Measurements from ENCODE around the gene GASK1A. TPM values are rescaled to one million over a fixed set of nuclear protein-coding genes. Genes with fewer than 3 reads are reported as not detected.
A peak's percentile ranks its signal among the peaks of the same experiment; 100 is the strongest.

GASK1A gene
- total RNA-seq, 2 experiments from 2014 or later = not detected

GRCh38 chr3:42988097-42988496 lies 9.0 kb downstream of the GASK1A start:
- peaks cover 14% of the 10 kb centered on the region for H3K27me3 Mint-ChIP-seq (ENCODE audit: low read depth)
- no peaks in the 10 kb centered on the region for H3K9me3 Mint-ChIP-seq (ENCODE audit: insufficient read depth)
- H3K4me1 Mint-ChIP-seq (ENCODE audit: low read depth) = no peaks in the 10 kb centered on the region
- no peaks in the 10 kb centered on the region for H3K36me3 Mint-ChIP-seq (ENCODE audit: low read depth)
- H3K27ac Mint-ChIP-seq = no peak overlapping the region
- ATAC-seq = no peak
- no peak overlapping the region for H3K4me3 Mint-ChIP-seq
- POLR2A ChIA-PET = no interaction called here
- DNase-seq = no peak
- CTCF ChIA-PET = interaction anchor here (1.2 kb wide), 1 partner anchor 26 kb away, joined by 5 read pairs; no protein-coding TSS in a partner anchor

- no peaks in the 10 kb centered on the region for H3K4me1 Mint-ChIP-seq (ENCODE audit: low read depth)
- H3K36me3 Mint-ChIP-seq (ENCODE audit: low read depth) = no peaks in the 10 kb centered on the region
- no peaks in the 10 kb centered on the region for H3K9me3 Mint-ChIP-seq (ENCODE audit: insufficient read depth)
- CTCF ChIA-PET = interaction anchor here (1.2 kb wide), 1 partner anchor 27 kb away, joined by 5 read pairs; no protein-coding TSS in a partner anchor
- no peak for ATAC-seq
- peaks cover 14% of the 10 kb centered on the region for H3K27me3 Mint-ChIP-seq (ENCODE audit: low read depth)
- POLR2A ChIA-PET = no interaction called here
- H3K27ac Mint-ChIP-seq = no peak overlapping the region
- DNase-seq = no peak
- no peak overlapping the region for H3K4me3 Mint-ChIP-seq
Observed at GRCh38 chr3:42988566-42988965, 9.5 kb downstream of the GASK1A start.

GRCh38 chr3:42991341-42992315 lies 12.5 kb downstream of the GASK1A start:
- Mint-ChIP-seq H3K27me3 (ENCODE audit: low read depth) (peaks cover 6% of the 10 kb centered on the region), H3K27ac (peak overlapping the region; percentile 22), H3K4me3 (no peak overlapping the region), H3K9me3 (ENCODE audit: insufficient read depth) (no peaks in the 10 kb centered on the region), H3K4me1 (ENCODE audit: low read depth) (peaks cover 15% of the 10 kb centered on the region), H3K36me3 (ENCODE audit: low read depth) (no peaks in the 10 kb centered on the region)
- no peak for ATAC-seq
- ChIA-PET POLR2A (no interaction called here), CTCF (no interaction called here)
- no peak for DNase-seq

- H3K4me3 Mint-ChIP-seq = no peak overlapping the region
- ATAC-seq (no peak), DNase-seq (peak; percentile 36)
- no peaks in the 10 kb centered on the region for H3K36me3 Mint-ChIP-seq (ENCODE audit: low read depth)
- no peak overlapping the region for H3K27ac Mint-ChIP-seq
- peaks cover 2% of the 10 kb centered on the region for H3K27me3 Mint-ChIP-seq (ENCODE audit: low read depth)
- ChIA-PET POLR2A (no interaction called here), CTCF (no interaction called here)
- H3K4me1 Mint-ChIP-seq (ENCODE audit: low read depth) = peaks cover 15% of the 10 kb centered on the region
- no peaks in the 10 kb centered on the region for H3K9me3 Mint-ChIP-seq (ENCODE audit: insufficient read depth)
Observed at GRCh38 chr3:42994595-42994994, 15.5 kb downstream of the GASK1A start.

- Mint-ChIP-seq H3K27ac (no peak overlapping the region), H3K4me1 (ENCODE audit: low read depth) (peaks cover 15% of the 10 kb centered on the region), H3K36me3 (ENCODE audit: low read depth) (no peaks in the 10 kb centered on the region), H3K9me3 (ENCODE audit: insufficient read depth) (no peaks in the 10 kb centered on the region), H3K4me3 (no peak overlapping the region), H3K27me3 (ENCODE audit: low read depth) (peaks cover 2% of the 10 kb centered on the region)
- ChIA-PET POLR2A (no interaction called here), CTCF (no interaction called here)
- DNase-seq (no peak), ATAC-seq (no peak)
Observed at GRCh38 chr3:42996021-42996420, 16.9 kb downstream of the GASK1A start.

GRCh38 chr3:42996633-42997075 lies 17.5 kb downstream of the GASK1A start:
- DNase-seq (no peak), ATAC-seq (no peak)
- no peaks in the 10 kb centered on the region for H3K27me3 Mint-ChIP-seq (ENCODE audit: low read depth)
- H3K36me3 Mint-ChIP-seq (ENCODE audit: low read depth) = no peaks in the 10 kb centered on the region
- no peak overlapping the region for H3K4me3 Mint-ChIP-seq
- no peak overlapping the region for H3K27ac Mint-ChIP-seq
- H3K4me1 Mint-ChIP-seq (ENCODE audit: low read depth) = peaks cover 15% of the 10 kb centered on the region
- ChIA-PET POLR2A (no interaction called here), CTCF (no interaction called here)
- no peaks in the 10 kb centered on the region for H3K9me3 Mint-ChIP-seq (ENCODE audit: insufficient read depth)

DNA sequence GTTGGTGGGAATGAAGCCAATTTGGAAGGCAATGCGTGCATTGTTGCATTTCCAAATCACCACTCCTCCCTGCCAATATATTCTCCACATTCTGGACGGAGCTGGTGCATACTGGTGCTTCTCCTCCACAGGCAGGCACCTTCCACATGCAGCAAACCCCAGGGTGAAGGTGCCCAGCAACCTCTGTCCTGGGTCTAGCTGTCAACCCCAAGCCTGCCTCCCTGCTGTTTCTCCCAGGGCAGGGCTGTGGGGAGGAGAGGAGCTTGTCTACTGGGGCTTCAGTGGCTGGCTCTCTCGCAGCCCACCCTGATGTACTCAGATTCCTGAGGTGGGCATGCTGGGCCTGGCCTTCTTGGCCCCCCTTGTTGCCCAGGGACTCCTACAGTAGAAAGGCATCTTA lies 20.1 kb downstream of the GASK1A start:
- ChIA-PET CTCF (no interaction called here), POLR2A (no interaction called here)
- Mint-ChIP-seq H3K27ac (no peak overlapping the region), H3K27me3 (ENCODE audit: low read depth) (no peaks in the 10 kb centered on the region), H3K4me1 (ENCODE audit: low read depth) (peaks cover 11% of the 10 kb centered on the region), H3K36me3 (ENCODE audit: low read depth) (no peaks in the 10 kb centered on the region), H3K9me3 (ENCODE audit: insufficient read depth) (no peaks in the 10 kb centered on the region), H3K4me3 (no peak overlapping the region)
- ATAC-seq (no peak), DNase-seq (no peak)

- no peak for ATAC-seq
- H3K9me3 Mint-ChIP-seq (ENCODE audit: insufficient read depth) = no peaks in the 10 kb centered on the region
- CTCF ChIA-PET = no interaction called here
- peaks cover 6% of the 10 kb centered on the region for H3K4me1 Mint-ChIP-seq (ENCODE audit: low read depth)
- no peaks in the 10 kb centered on the region for H3K27me3 Mint-ChIP-seq (ENCODE audit: low read depth)
- no peak overlapping the region for H3K27ac Mint-ChIP-seq
- POLR2A ChIA-PET = no interaction called here
- H3K36me3 Mint-ChIP-seq (ENCODE audit: low read depth) = no peaks in the 10 kb centered on the region
- no peak for DNase-seq
- H3K4me3 Mint-ChIP-seq = no peak overlapping the region
Observed at GRCh38 chr3:42999632-43000031, 20.5 kb downstream of the GASK1A start.

- Mint-ChIP-seq H3K36me3 (ENCODE audit: low read depth) (no peaks in the 10 kb centered on the region), H3K27me3 (ENCODE audit: low read depth) (no peaks in the 10 kb centered on the region), H3K4me3 (no peak overlapping the region), H3K9me3 (ENCODE audit: insufficient read depth) (no peaks in the 10 kb centered on the region), H3K27ac (no peak overlapping the region), H3K4me1 (ENCODE audit: low read depth) (no peaks in the 10 kb centered on the region)
- ATAC-seq = no peak
- CTCF ChIA-PET = no interaction called here
- DNase-seq = no peak
- POLR2A ChIA-PET = no interaction called here
Observed at GRCh38 chr3:43000387-43000786, 21.3 kb downstream of the GASK1A start.

GRCh38 chr3:43001094-43001553 lies 22.0 kb downstream of the GASK1A start:
- POLR2A ChIA-PET = no interaction called here
- no peak for DNase-seq
- CTCF ChIA-PET = no interaction called here
- Mint-ChIP-seq H3K36me3 (ENCODE audit: low read depth) (no peaks in the 10 kb centered on the region), H3K27ac (no peak overlapping the region), H3K27me3 (ENCODE audit: low read depth) (no peaks in the 10 kb centered on the region), H3K4me1 (ENCODE audit: low read depth) (no peaks in the 10 kb centered on the region), H3K4me3 (no peak overlapping the region), H3K9me3 (ENCODE audit: insufficient read depth) (no peaks in the 10 kb centered on the region)
- no peak for ATAC-seq

- ATAC-seq (no peak), DNase-seq (no peak)
- Mint-ChIP-seq H3K27me3 (ENCODE audit: low read depth) (no peaks in the 10 kb centered on the region), H3K4me3 (no peak overlapping the region), H3K36me3 (ENCODE audit: low read depth) (no peaks in the 10 kb centered on the region), H3K9me3 (ENCODE audit: insufficient read depth) (no peaks in the 10 kb centered on the region), H3K27ac (no peak overlapping the region), H3K4me1 (ENCODE audit: low read depth) (no peaks in the 10 kb centered on the region)
- POLR2A ChIA-PET = no interaction called here
- CTCF ChIA-PET = no interaction called here
Observed at GRCh38 chr3:43001556-43002121, 22.5 kb downstream of the GASK1A start.

GRCh38 chr3:43004282-43004681 lies 25.2 kb downstream of the GASK1A start:
- H3K4me3 Mint-ChIP-seq = no peak overlapping the region
- no peaks in the 10 kb centered on the region for H3K9me3 Mint-ChIP-seq (ENCODE audit: insufficient read depth)
- H3K4me1 Mint-ChIP-seq (ENCODE audit: low read depth) = no peaks in the 10 kb centered on the region
- DNase-seq = no peak
- H3K27me3 Mint-ChIP-seq (ENCODE audit: low read depth) = no peaks in the 10 kb centered on the region
- no peaks in the 10 kb centered on the region for H3K36me3 Mint-ChIP-seq (ENCODE audit: low read depth)
- ATAC-seq = no peak
- POLR2A ChIA-PET = no interaction called here
- CTCF ChIA-PET = no interaction called here
- H3K27ac Mint-ChIP-seq = no peak overlapping the region

All from activated CD8-positive, alpha-beta T cell treated with anti-CD3 and anti-CD28 coated beads, Interleukin-2, amount 10 ng/mL, durations not matched to agents 7 days and 5 days (primary cell).